HCT116 (cell line): ENCODE data around the gene CRIM1. TPM values are rescaled to one million over a fixed set of nuclear protein-coding genes. Genes with fewer than 3 reads are reported as not detected.

Experiments used
- ATAC-seq: fragments of 200-7000 bp; cut with Tn5 transposase; 2 replicates; pipeline ENCODE4 v1.9.1; 2020; ENCODE audit warnings: mild to moderate bottlenecking, moderate library complexity
- BruUV-seq: library from RNA; stranded (reverse); fragments of 400-500 nt; replicated peaks from 2 replicates; lab custom pipeline; 2021; lab: Mats Ljungman, UMichigan
- CTCF ChIA-PET: fragments of 300-600 bp; sonication (Branson Sonifier 250); formaldehyde crosslinking; loops from one replicate; lab custom pipeline; 2021; ENCODE audit warnings: antibody characterized with exemption; lab: Charles Lee
- POLR2A ChIA-PET: fragments of 300-600, 350-600 bp; sonication (Branson Sonifier 250); formaldehyde crosslinking; loops from one replicate; lab custom pipeline; 2021; ENCODE audit warnings: antibody characterized with exemption; lab: Charles Lee
- RAD21 ChIA-PET, 2 experiments: fragments of 300-600 bp; sonication (Branson Sonifier 250); formaldehyde crosslinking; loops; one replicate each; lab custom pipeline; 2023; ENCODE audit warnings: low total read pairs in 2 of 2; ENCODE audit not compliant: uncharacterized antibody in 2 of 2, unreplicated experiment in 2 of 2, low non-redundant PET in 1 of 2; lab: Charles Lee
- DNase-seq: peaks from one replicate; pipeline ENCODE4 v3.0.0-alpha.2; 2010; ENCODE audit warnings: low read depth, low spot score
- H2AFZ ChIP-seq: fragments of 200-600 bp; shearing (Covaris generic), sonication (generic); 2 replicates; pipeline ENCODE4 v1.6.1; 2017; ENCODE audit warnings: low read depth, mixed run types, mixed read lengths, antibody characterized with exemption, low read length; ENCODE audit not compliant: poor library complexity, severe bottlenecking
- H3K27ac ChIP-seq: 2 replicates; pipeline ENCODE4 v1.5.1; 2012; ENCODE audit warnings: low read depth, low read length
- H3K27me3 ChIP-seq: fragments of 200-600 bp; sonication (generic); 2 replicates; pipeline ENCODE4 v1.6.1; 2016; ENCODE audit warnings: mixed run types, low read length, mixed read lengths; ENCODE audit not compliant: insufficient read depth
- H3K36me3 ChIP-seq, 2 experiments: fragments of 200-500 bp in 1 of 2; fragments of 200-600 bp in 1 of 2; sonication (Bioruptor generic) in 1 of 2; sonication (generic) in 1 of 2; 2 replicates each; pipeline versions ENCODE4 v1.5.1 to v1.6.1; 2014 to 2016; ENCODE audit warnings: low read length in 2 of 2, inconsistent platforms in 1 of 2, mixed read lengths in 1 of 2, mixed run types in 1 of 2; ENCODE audit not compliant: insufficient read depth in 2 of 2, control insufficient read depth in 1 of 2
- H3K4me1 ChIP-seq, 2 experiments: fragments of 200-600 bp in 1 of 2; sonication (generic) in 1 of 2; 2 replicates each; pipeline versions ENCODE4 v1.5.1 to v1.6.1; 2012 to 2017; ENCODE audit warnings: low read length in 2 of 2, inconsistent platforms in 1 of 2, mild to moderate bottlenecking in 1 of 2, mixed read lengths in 1 of 2, mixed run types in 1 of 2, moderate library complexity in 1 of 2; ENCODE audit not compliant: insufficient read depth in 2 of 2, control insufficient read depth in 1 of 2
- H3K4me2 ChIP-seq: fragments of 200-600 bp; sonication (generic); 2 replicates; pipeline ENCODE4 v1.6.1; 2017; ENCODE audit warnings: mixed run types, low read length, mixed read lengths
- H3K4me3 ChIP-seq, 2 experiments: fragments of 200-600 bp in 1 of 2; sonication (generic) in 1 of 2; replicated peaks in 1 of 2; 2 replicates each; pipeline ENCODE4 v1.5.1; 2011 to 2016; ENCODE audit warnings: low read length in 2 of 2, control low read depth in 1 of 2, low read depth in 1 of 2, mild to moderate bottlenecking in 1 of 2, mixed read lengths in 1 of 2, mixed run types in 1 of 2
- H3K79me2 ChIP-seq: fragments of 200-600 bp; sonication (generic); 2 replicates; pipeline ENCODE4 v1.6.1; 2017; ENCODE audit warnings: mild to moderate bottlenecking, mixed run types, low read length, moderate library complexity, mixed read lengths; ENCODE audit not compliant: insufficient read depth
- H3K9ac ChIP-seq: fragments of 200-600 bp; sonication (generic); 2 replicates; pipeline ENCODE4 v1.6.1; 2016; ENCODE audit warnings: low read length, mixed read lengths
- H3K9me2 ChIP-seq: fragments of 200-600 bp; sonication (generic), shearing (Covaris generic); 2 replicates; pipeline ENCODE4 v1.6.1; 2017; ENCODE audit warnings: mixed run types, mild to moderate bottlenecking, moderate library complexity; ENCODE audit not compliant: insufficient read depth
- H3K9me3 ChIP-seq, 2 experiments: fragments of 200-500 bp in 1 of 2; fragments of 200-600 bp in 1 of 2; sonication (Bioruptor generic) in 1 of 2; sonication (generic) in 1 of 2; 2 replicates each; pipeline ENCODE4 v1.6.1; 2014 to 2017; ENCODE audit warnings: low read length in 2 of 2, mixed read lengths in 2 of 2, inconsistent platforms in 1 of 2, low read depth in 1 of 2, mild to moderate bottlenecking in 1 of 2, mixed run types in 1 of 2, moderate library complexity in 1 of 2; ENCODE audit not compliant: control insufficient read depth in 1 of 2, insufficient read depth in 1 of 2
- H4K20me1 ChIP-seq: fragments of 200-600 bp; sonication (generic), shearing (Covaris generic); 2 replicates; pipeline ENCODE4 v1.6.1; 2017; ENCODE audit warnings: mixed run types, mild to moderate bottlenecking, moderate library complexity; ENCODE audit not compliant: insufficient read depth
- ATF3 ChIP-seq: IDR thresholded peaks from 2 replicates; pipeline ENCODE4 v1.6.1; 2012
- CEBPB ChIP-seq: IDR thresholded peaks from 2 replicates; pipeline ENCODE4 v1.6.1; 2012; ENCODE audit warnings: low read depth
- CTCF ChIP-seq, 3 experiments: fragments of 200-600 bp in 1 of 3; sonication (generic) in 1 of 3; IDR thresholded peaks in 2 of 3; conservative IDR thresholded peaks in 1 of 3; 2 replicates each; pipeline ENCODE4 v1.5.1; 2012 to 2017; ENCODE audit warnings: low read depth in 2 of 3, low read length in 2 of 3, antibody characterized with exemption in 1 of 3, borderline replicate concordance in 1 of 3, control low read depth in 1 of 3, mild to moderate bottlenecking in 1 of 3, mixed read lengths in 1 of 3, mixed run types in 1 of 3, moderate library complexity in 1 of 3; ENCODE audit not compliant: insufficient read depth in 1 of 3
- EZH2 ChIP-seq: fragments of 200-600 bp; sonication (generic); IDR thresholded peaks from 2 replicates; pipeline ENCODE4 v1.6.1; 2017; ENCODE audit warnings: antibody characterized with exemption, mixed run types
- FOSL1 ChIP-seq: IDR thresholded peaks from 2 replicates; pipeline ENCODE4 v1.6.1; 2012; ENCODE audit warnings: low read depth
- REST ChIP-seq: IDR thresholded peaks from 2 replicates; pipeline ENCODE4 v1.6.1; 2012; ENCODE audit warnings: low read depth
- SIN3A ChIP-seq: IDR thresholded peaks from 2 replicates; pipeline ENCODE4 v1.6.1; 2012; ENCODE audit warnings: low read depth
- SRF ChIP-seq: IDR thresholded peaks from 2 replicates; pipeline ENCODE4 v1.6.1; 2012; ENCODE audit warnings: low read depth
- YY1 ChIP-seq: IDR thresholded peaks from 2 replicates; pipeline ENCODE4 v1.6.1; 2011; ENCODE audit warnings: low read length, low read depth, moderate library complexity, mild to moderate bottlenecking; ENCODE audit not compliant: insufficient replicate concordance; ENCODE audit errors: extremely low read depth
- ZFX ChIP-seq: fragments of 450-650 bp; IDR thresholded peaks from 2 replicates; pipeline ENCODE4 v1.6.1; 2017
- intact Hi-C: fragments of 100-400 bp; cut with micrococcal nuclease; formaldehyde crosslinking; loops from 2 replicates; pipeline ENCODE4 v1.10.0; 2022
- total RNA-seq: library from RNA; stranded (reverse); gene quantifications from one replicate; pipeline ENCODE4 v1.2.1, GENCODE V29; 2021; ENCODE audit not compliant: unreplicated experiment
- TF ChIP-seq, protein P1 (sequence below): IDR thresholded peaks from 2 replicates; pipeline ENCODE4 v1.6.1; 2011; ENCODE audit warnings: mild to moderate bottlenecking, low read length, moderate library complexity; ENCODE audit not compliant: insufficient replicate concordance; ENCODE audit errors: extremely low read depth

The CRIM1 gene
- total RNA-seq, 1 experiment from 2014 or later = 27.2 TPM

DNA sequence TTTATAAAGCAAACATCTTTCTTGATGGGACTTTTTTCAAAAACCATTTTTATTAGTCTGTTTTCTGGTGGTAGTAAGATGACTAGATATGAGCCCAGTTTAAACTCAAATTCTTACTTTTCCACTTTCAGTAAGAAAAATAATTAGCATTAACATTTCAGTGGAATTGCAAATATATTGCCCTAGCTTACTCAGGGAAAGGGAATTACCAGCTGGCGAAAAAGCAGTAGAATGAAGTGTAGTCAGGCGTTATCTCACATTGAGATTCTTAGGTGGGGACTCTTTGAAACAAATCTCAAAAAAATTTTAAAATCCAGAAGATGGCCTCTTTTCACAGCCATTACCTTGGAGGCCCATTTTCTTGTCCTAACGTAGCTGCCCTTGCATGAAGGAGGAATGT, 65.8 kb downstream of the CRIM1 start:
- H3K4me3 ChIP-seq = no peak overlapping the region
- no peaks in the 10 kb centered on the region for H3K27me3 ChIP-seq
- no peak overlapping the region for H2AFZ ChIP-seq
- H3K9me2 ChIP-seq = no peaks in the 10 kb centered on the region
- intact Hi-C loops = no loop called here
- TF ChIP-seq CEBPB = no peak
- no peak for TF ChIP-seq SIN3A
- no peak for TF ChIP-seq SRF
- TF ChIP-seq ZFX = no peak
- TF ChIP-seq, protein P1, sequence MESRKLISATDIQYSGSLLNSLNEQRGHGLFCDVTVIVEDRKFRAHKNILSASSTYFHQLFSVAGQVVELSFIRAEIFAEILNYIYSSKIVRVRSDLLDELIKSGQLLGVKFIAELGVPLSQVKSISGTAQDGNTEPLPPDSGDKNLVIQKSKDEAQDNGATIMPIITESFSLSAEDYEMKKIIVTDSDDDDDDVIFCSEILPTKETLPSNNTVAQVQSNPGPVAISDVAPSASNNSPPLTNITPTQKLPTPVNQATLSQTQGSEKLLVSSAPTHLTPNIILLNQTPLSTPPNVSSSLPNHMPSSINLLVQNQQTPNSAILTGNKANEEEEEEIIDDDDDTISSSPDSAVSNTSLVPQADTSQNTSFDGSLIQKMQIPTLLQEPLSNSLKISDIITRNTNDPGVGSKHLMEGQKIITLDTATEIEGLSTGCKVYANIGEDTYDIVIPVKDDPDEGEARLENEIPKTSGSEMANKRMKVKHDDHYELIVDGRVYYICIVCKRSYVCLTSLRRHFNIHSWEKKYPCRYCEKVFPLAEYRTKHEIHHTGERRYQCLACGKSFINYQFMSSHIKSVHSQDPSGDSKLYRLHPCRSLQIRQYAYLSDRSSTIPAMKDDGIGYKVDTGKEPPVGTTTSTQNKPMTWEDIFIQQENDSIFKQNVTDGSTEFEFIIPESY = no peak
- no peak for TF ChIP-seq REST
- TF ChIP-seq YY1 = no peak
- no peak for TF ChIP-seq FOSL1
- no peak for TF ChIP-seq CTCF (IDR thresholded peaks at IDR 0.05 in 2 of 3, conservative IDR thresholded peaks at IDR 0.05 in 1 of 3; ENCODE audit: borderline replicate concordance in 1 of 3, insufficient read depth in 1 of 3, low read depth in 2 of 3, low read length in 2 of 3)
- TF ChIP-seq EZH2 = no peak
- TF ChIP-seq ATF3 = no peak
- H3K4me1 ChIP-seq = no peaks in the 10 kb centered on the region
- H4K20me1 ChIP-seq = no peaks in the 10 kb centered on the region
- no TSS peak for BruUV-seq
- H3K36me3 ChIP-seq = no peaks in the 10 kb centered on the region
- ChIA-PET RAD21 (no interaction called here), CTCF (no interaction called here), POLR2A (no interaction called here)
- no peak overlapping the region for H3K4me2 ChIP-seq
- peaks cover 27% of the 10 kb centered on the region for H3K79me2 ChIP-seq
- H3K9ac ChIP-seq = no peak overlapping the region
- no peak overlapping the region for H3K27ac ChIP-seq
- no peaks in the 10 kb centered on the region for H3K9me3 ChIP-seq
- DNase-seq = no peak
- no peak for ATAC-seq
